HCT116 (cell line): Measurements from ENCODE around the gene PQBP1. TPM values are rescaled to one million over a fixed set of nuclear protein-coding genes. Genes with fewer than 3 reads are reported as not detected.

ENCODE experiments used
- ATAC-seq: fragments of 200-7000 bp; cut with Tn5 transposase; 2 replicates; pipeline ENCODE4 v1.9.1; 2020; ENCODE audit warnings: mild to moderate bottlenecking, moderate library complexity
- BruUV-seq: library from RNA; stranded (reverse); fragments of 400-500 nt; replicated peaks from 2 replicates; lab custom pipeline; 2021; lab: Mats Ljungman, UMichigan
- CTCF ChIA-PET: fragments of 300-600 bp; sonication (Branson Sonifier 250); formaldehyde crosslinking; loops from one replicate; lab custom pipeline; 2021; ENCODE audit warnings: antibody characterized with exemption; lab: Charles Lee
- POLR2A ChIA-PET: fragments of 300-600, 350-600 bp; sonication (Branson Sonifier 250); formaldehyde crosslinking; loops from one replicate; lab custom pipeline; 2021; ENCODE audit warnings: antibody characterized with exemption; lab: Charles Lee
- RAD21 ChIA-PET, 2 experiments: fragments of 300-600 bp; sonication (Branson Sonifier 250); formaldehyde crosslinking; loops; one replicate each; lab custom pipeline; 2023; ENCODE audit warnings: low total read pairs in 2 of 2; ENCODE audit not compliant: uncharacterized antibody in 2 of 2, unreplicated experiment in 2 of 2, low non-redundant PET in 1 of 2; lab: Charles Lee
- DNase-seq: peaks from one replicate; pipeline ENCODE4 v3.0.0-alpha.2; 2010; ENCODE audit warnings: low read depth, low spot score
- H2AFZ ChIP-seq: fragments of 200-600 bp; shearing (Covaris generic), sonication (generic); 2 replicates; pipeline ENCODE4 v1.6.1; 2017; ENCODE audit warnings: low read depth, mixed run types, mixed read lengths, antibody characterized with exemption, low read length; ENCODE audit not compliant: poor library complexity, severe bottlenecking
- H3K27ac ChIP-seq: 2 replicates; pipeline ENCODE4 v1.5.1; 2012; ENCODE audit warnings: low read depth, low read length
- H3K27me3 ChIP-seq: fragments of 200-600 bp; sonication (generic); 2 replicates; pipeline ENCODE4 v1.6.1; 2016; ENCODE audit warnings: mixed run types, low read length, mixed read lengths; ENCODE audit not compliant: insufficient read depth
- H3K36me3 ChIP-seq, 2 experiments: fragments of 200-500 bp in 1 of 2; fragments of 200-600 bp in 1 of 2; sonication (Bioruptor generic) in 1 of 2; sonication (generic) in 1 of 2; 2 replicates each; pipeline versions ENCODE4 v1.5.1 to v1.6.1; 2014 to 2016; ENCODE audit warnings: low read length in 2 of 2, inconsistent platforms in 1 of 2, mixed read lengths in 1 of 2, mixed run types in 1 of 2; ENCODE audit not compliant: insufficient read depth in 2 of 2, control insufficient read depth in 1 of 2
- H3K4me1 ChIP-seq, 2 experiments: fragments of 200-600 bp in 1 of 2; sonication (generic) in 1 of 2; 2 replicates each; pipeline versions ENCODE4 v1.5.1 to v1.6.1; 2012 to 2017; ENCODE audit warnings: low read length in 2 of 2, inconsistent platforms in 1 of 2, mild to moderate bottlenecking in 1 of 2, mixed read lengths in 1 of 2, mixed run types in 1 of 2, moderate library complexity in 1 of 2; ENCODE audit not compliant: insufficient read depth in 2 of 2, control insufficient read depth in 1 of 2
- H3K4me2 ChIP-seq: fragments of 200-600 bp; sonication (generic); 2 replicates; pipeline ENCODE4 v1.6.1; 2017; ENCODE audit warnings: mixed run types, low read length, mixed read lengths
- H3K4me3 ChIP-seq, 2 experiments: fragments of 200-600 bp in 1 of 2; sonication (generic) in 1 of 2; replicated peaks in 1 of 2; 2 replicates each; pipeline ENCODE4 v1.5.1; 2011 to 2016; ENCODE audit warnings: low read length in 2 of 2, control low read depth in 1 of 2, low read depth in 1 of 2, mild to moderate bottlenecking in 1 of 2, mixed read lengths in 1 of 2, mixed run types in 1 of 2
- H3K79me2 ChIP-seq: fragments of 200-600 bp; sonication (generic); 2 replicates; pipeline ENCODE4 v1.6.1; 2017; ENCODE audit warnings: mild to moderate bottlenecking, mixed run types, low read length, moderate library complexity, mixed read lengths; ENCODE audit not compliant: insufficient read depth
- H3K9ac ChIP-seq: fragments of 200-600 bp; sonication (generic); 2 replicates; pipeline ENCODE4 v1.6.1; 2016; ENCODE audit warnings: low read length, mixed read lengths
- H3K9me2 ChIP-seq: fragments of 200-600 bp; sonication (generic), shearing (Covaris generic); 2 replicates; pipeline ENCODE4 v1.6.1; 2017; ENCODE audit warnings: mixed run types, mild to moderate bottlenecking, moderate library complexity; ENCODE audit not compliant: insufficient read depth
- H3K9me3 ChIP-seq, 2 experiments: fragments of 200-500 bp in 1 of 2; fragments of 200-600 bp in 1 of 2; sonication (Bioruptor generic) in 1 of 2; sonication (generic) in 1 of 2; 2 replicates each; pipeline ENCODE4 v1.6.1; 2014 to 2017; ENCODE audit warnings: low read length in 2 of 2, mixed read lengths in 2 of 2, inconsistent platforms in 1 of 2, low read depth in 1 of 2, mild to moderate bottlenecking in 1 of 2, mixed run types in 1 of 2, moderate library complexity in 1 of 2; ENCODE audit not compliant: control insufficient read depth in 1 of 2, insufficient read depth in 1 of 2
- H4K20me1 ChIP-seq: fragments of 200-600 bp; sonication (generic), shearing (Covaris generic); 2 replicates; pipeline ENCODE4 v1.6.1; 2017; ENCODE audit warnings: mixed run types, mild to moderate bottlenecking, moderate library complexity; ENCODE audit not compliant: insufficient read depth
- ATF3 ChIP-seq: IDR thresholded peaks from 2 replicates; pipeline ENCODE4 v1.6.1; 2012
- CBX3 ChIP-seq: IDR thresholded peaks from 2 replicates; pipeline ENCODE4 v1.6.1; 2012; ENCODE audit warnings: low read depth
- EGR1 ChIP-seq: IDR thresholded peaks from 2 replicates; pipeline ENCODE4 v1.6.1; 2012; ENCODE audit warnings: low read depth
- ELF1 ChIP-seq: IDR thresholded peaks from 2 replicates; pipeline ENCODE4 v1.6.1; 2012; ENCODE audit warnings: low read depth, borderline replicate concordance
- EZH2 ChIP-seq: fragments of 200-600 bp; sonication (generic); IDR thresholded peaks from 2 replicates; pipeline ENCODE4 v1.6.1; 2017; ENCODE audit warnings: antibody characterized with exemption, mixed run types
- EZH2phosphoT487 ChIP-seq: fragments of 200-600 bp; IDR thresholded peaks from 2 replicates; pipeline ENCODE4 v1.6.1; 2018; ENCODE audit warnings: antibody characterized with exemption, borderline replicate concordance
- JUND ChIP-seq: IDR thresholded peaks from 2 replicates; pipeline ENCODE4 v1.6.1; 2012
- POLR2A ChIP-seq: IDR thresholded peaks from 2 replicates; pipeline ENCODE4 v1.7.0; 2011; ENCODE audit warnings: borderline replicate concordance; ENCODE audit not compliant: insufficient read depth, insufficient read length; ENCODE audit errors: extremely low read depth
- RAD21 ChIP-seq: IDR thresholded peaks from 2 replicates; pipeline ENCODE4 v1.6.1; 2012; ENCODE audit warnings: low read depth, mild to moderate bottlenecking
- SIN3A ChIP-seq: IDR thresholded peaks from 2 replicates; pipeline ENCODE4 v1.6.1; 2012; ENCODE audit warnings: low read depth
- SP1 ChIP-seq: IDR thresholded peaks from 2 replicates; pipeline ENCODE4 v1.6.1; 2012; ENCODE audit warnings: low read depth
- SRF ChIP-seq: IDR thresholded peaks from 2 replicates; pipeline ENCODE4 v1.6.1; 2012; ENCODE audit warnings: low read depth
- TCF7L2 ChIP-seq: IDR thresholded peaks from 2 replicates; pipeline ENCODE4 v1.7.0; 2011; ENCODE audit warnings: borderline replicate concordance, inconsistent platforms; ENCODE audit not compliant: insufficient read depth, insufficient read length; ENCODE audit errors: extremely low read depth
- YY1 ChIP-seq: IDR thresholded peaks from 2 replicates; pipeline ENCODE4 v1.6.1; 2011; ENCODE audit warnings: low read length, low read depth, moderate library complexity, mild to moderate bottlenecking; ENCODE audit not compliant: insufficient replicate concordance; ENCODE audit errors: extremely low read depth
- ZFX ChIP-seq: fragments of 450-650 bp; IDR thresholded peaks from 2 replicates; pipeline ENCODE4 v1.6.1; 2017
- ZNF274 ChIP-seq: fragments of 200-500 bp; sonication (Bioruptor generic); IDR thresholded peaks from 2 replicates; pipeline ENCODE4 v1.6.1; 2014; ENCODE audit warnings: mild to moderate bottlenecking, low read depth, low read length, inconsistent platforms
- intact Hi-C: fragments of 100-400 bp; cut with micrococcal nuclease; formaldehyde crosslinking; loops from 2 replicates; pipeline ENCODE4 v1.10.0; 2022
- total RNA-seq: library from RNA; stranded (reverse); gene quantifications from one replicate; pipeline ENCODE4 v1.2.1, GENCODE V29; 2021; ENCODE audit not compliant: unreplicated experiment
- TF ChIP-seq, protein P1 (sequence below): IDR thresholded peaks from 2 replicates; pipeline ENCODE4 v1.6.1; 2011; ENCODE audit warnings: mild to moderate bottlenecking, low read length, moderate library complexity; ENCODE audit not compliant: insufficient replicate concordance; ENCODE audit errors: extremely low read depth

Gene PQBP1
- total RNA-seq, 1 experiment from 2014 or later, result 67.1 TPM

DNA sequence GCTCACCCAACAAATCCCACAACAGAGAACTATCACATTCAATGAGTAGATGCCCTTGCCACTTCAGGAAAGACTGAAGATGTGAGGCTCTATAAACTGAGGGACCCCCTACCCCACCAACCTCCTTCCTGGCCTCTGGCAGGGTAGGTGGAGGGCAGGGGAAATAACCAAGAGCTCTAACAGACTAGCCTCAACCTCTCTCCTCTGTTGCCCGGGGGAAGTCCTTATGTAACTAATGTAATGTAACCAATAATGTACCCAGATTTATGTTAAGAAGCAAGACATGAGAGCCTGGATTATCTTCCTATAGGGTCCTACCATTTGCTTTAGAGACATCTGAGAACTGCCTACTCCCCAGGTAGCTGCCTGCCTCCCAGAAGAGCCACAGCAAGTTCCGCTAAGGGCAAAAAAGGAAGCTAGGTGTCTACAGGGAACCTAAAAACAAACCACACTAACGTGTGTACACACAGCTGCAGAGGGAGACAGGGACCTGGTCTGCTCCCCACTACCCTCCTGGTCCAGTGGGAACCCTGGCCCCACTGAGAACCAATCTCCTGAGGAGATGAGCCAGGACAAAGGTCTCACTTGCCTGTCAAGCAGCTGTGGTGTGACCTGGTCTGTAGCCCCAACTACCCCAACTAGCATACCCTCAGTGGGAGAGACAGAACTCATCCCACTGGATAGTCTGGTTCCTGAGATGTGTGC lies 41.9 kb downstream of the PQBP1 start:
- Histone ChIP-seq H2AFZ (no peak overlapping the region), H3K36me3 (peaks cover 0 to 8% of the 10 kb centered on the region in 2 experiments; a peak in 2 of 4 replicates)
- no peak for TF ChIP-seq SIN3A
- no peak for TF ChIP-seq CBX3
- TF ChIP-seq EZH2, result no peak
- TF ChIP-seq ATF3, result no peak
- TF ChIP-seq YY1, result no peak
- no peak for TF ChIP-seq RAD21
- TF ChIP-seq, all 23 proteins: peak for 0
- ChIA-PET CTCF (no interaction called here), POLR2A (no interaction called here), RAD21 (no interaction called here)
- intact Hi-C loops, result no loop called here
- Histone ChIP-seq H3K4me1 (no peaks in the 10 kb centered on the region), H3K27me3 (no peaks in the 10 kb centered on the region), H3K9me3 (no peaks in the 10 kb centered on the region), H3K9me2 (no peaks in the 10 kb centered on the region), H3K27ac (no peak overlapping the region), H3K4me3 (no peak overlapping the region), H3K79me2 (peaks cover 47% of the 10 kb centered on the region), H3K9ac (no peak overlapping the region), H3K4me2 (no peak overlapping the region), H4K20me1 (no peaks in the 10 kb centered on the region)
- DNase-seq (no peak), ATAC-seq (no peak)
- BruUV-seq, result no TSS peak

GRCh38 chrX:48940404-48940955 lies 42.8 kb downstream of the PQBP1 start:
- Histone ChIP-seq H3K79me2 (peaks cover 49% of the 10 kb centered on the region), H4K20me1 (no peaks in the 10 kb centered on the region), H3K4me1 (no peaks in the 10 kb centered on the region), H3K36me3 (peaks cover 0 to 8% of the 10 kb centered on the region in 2 experiments; a peak in 2 of 4 replicates), H3K27ac (no peak overlapping the region), H3K9me2 (no peaks in the 10 kb centered on the region), H3K9ac (no peak overlapping the region), H3K4me2 (no peak overlapping the region), H3K27me3 (no peaks in the 10 kb centered on the region), H3K9me3 (no peaks in the 10 kb centered on the region), H3K4me3 (no peak overlapping the region), H2AFZ (no peak overlapping the region)
- no peak for DNase-seq
- ATAC-seq, result no peak
- POLR2A ChIA-PET, result no interaction called here
- no TSS peak for BruUV-seq
- RAD21 ChIA-PET, result no interaction called here
- CTCF ChIA-PET, result no interaction called here
- intact Hi-C loops, result no loop called here
- TF ChIP-seq EGR1 (no peak), JUND (no peak), ATF3 (no peak), YY1 (no peak), EZH2phosphoT487 (no peak), ZFX (no peak), SIN3A (no peak), EZH2 (no peak), SRF (no peak), ZNF274 (no peak), CBX3 (no peak), TCF7L2 (no peak), POLR2A (no peak), SP1 (no peak), ELF1 (no peak), RAD21 (no peak)
- TF ChIP-seq, protein P1, sequence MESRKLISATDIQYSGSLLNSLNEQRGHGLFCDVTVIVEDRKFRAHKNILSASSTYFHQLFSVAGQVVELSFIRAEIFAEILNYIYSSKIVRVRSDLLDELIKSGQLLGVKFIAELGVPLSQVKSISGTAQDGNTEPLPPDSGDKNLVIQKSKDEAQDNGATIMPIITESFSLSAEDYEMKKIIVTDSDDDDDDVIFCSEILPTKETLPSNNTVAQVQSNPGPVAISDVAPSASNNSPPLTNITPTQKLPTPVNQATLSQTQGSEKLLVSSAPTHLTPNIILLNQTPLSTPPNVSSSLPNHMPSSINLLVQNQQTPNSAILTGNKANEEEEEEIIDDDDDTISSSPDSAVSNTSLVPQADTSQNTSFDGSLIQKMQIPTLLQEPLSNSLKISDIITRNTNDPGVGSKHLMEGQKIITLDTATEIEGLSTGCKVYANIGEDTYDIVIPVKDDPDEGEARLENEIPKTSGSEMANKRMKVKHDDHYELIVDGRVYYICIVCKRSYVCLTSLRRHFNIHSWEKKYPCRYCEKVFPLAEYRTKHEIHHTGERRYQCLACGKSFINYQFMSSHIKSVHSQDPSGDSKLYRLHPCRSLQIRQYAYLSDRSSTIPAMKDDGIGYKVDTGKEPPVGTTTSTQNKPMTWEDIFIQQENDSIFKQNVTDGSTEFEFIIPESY, result no peak
